ENCODE data around the gene EHD4. TPM values are rescaled to one million over a fixed set of nuclear protein-coding genes. Genes with fewer than 3 reads are reported as not detected.

The EHD4 gene
- total RNA-seq, 4 donors from 2014 or later = 30.5 to 88.6 (median 37.8) TPM

DNA sequence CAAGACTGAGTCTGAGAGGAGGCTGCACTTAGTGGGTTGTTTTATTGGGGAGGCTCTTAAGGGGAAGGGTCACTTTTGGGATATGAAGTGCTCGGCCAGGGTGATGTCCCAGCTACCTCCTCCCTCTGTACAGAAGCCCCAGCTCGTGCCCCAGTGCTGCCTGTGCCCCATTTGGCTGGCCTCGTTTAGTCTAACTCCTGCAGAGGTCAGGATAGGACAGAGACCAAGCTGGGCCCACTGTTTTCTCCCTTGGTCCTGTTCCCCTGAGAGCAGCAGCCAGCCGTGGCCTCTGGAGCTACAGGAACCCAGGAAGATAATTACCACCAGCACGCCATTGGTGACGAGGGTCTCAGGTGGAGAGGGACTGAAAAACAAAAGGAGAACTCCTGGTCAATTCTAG, 30.0 kb upstream of the EHD4 start:
- TF ChIP-seq, protein P1, sequence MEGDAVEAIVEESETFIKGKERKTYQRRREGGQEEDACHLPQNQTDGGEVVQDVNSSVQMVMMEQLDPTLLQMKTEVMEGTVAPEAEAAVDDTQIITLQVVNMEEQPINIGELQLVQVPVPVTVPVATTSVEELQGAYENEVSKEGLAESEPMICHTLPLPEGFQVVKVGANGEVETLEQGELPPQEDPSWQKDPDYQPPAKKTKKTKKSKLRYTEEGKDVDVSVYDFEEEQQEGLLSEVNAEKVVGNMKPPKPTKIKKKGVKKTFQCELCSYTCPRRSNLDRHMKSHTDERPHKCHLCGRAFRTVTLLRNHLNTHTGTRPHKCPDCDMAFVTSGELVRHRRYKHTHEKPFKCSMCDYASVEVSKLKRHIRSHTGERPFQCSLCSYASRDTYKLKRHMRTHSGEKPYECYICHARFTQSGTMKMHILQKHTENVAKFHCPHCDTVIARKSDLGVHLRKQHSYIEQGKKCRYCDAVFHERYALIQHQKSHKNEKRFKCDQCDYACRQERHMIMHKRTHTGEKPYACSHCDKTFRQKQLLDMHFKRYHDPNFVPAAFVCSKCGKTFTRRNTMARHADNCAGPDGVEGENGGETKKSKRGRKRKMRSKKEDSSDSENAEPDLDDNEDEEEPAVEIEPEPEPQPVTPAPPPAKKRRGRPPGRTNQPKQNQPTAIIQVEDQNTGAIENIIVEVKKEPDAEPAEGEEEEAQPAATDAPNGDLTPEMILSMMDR (IDR thresholded peaks at IDR 0.05) = no peak
- DNase-seq (ENCODE audit: low spot score) (no peak), ATAC-seq (ENCODE audit: low FRiP score) (no peak)

DNA sequence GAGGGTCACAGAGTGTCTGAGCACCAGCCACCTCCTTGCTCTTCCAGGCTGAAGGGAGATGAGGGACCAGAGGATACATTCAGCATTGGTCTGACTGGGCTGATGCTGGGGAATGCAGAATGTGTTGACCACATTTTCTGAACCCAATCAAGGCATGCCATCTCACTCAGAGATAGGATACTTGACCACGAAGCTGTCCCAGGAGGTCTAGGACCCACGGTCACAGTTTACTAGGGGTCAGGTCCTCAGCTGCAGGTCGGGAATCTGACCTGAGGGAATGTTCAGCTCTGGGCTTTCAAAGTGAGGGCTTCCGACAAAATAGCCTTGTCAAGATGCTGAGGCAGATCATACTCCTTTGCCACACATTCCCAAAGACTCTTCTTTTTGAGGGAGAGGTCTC, 28.9 kb upstream of the EHD4 start:
- DNase-seq (ENCODE audit: low spot score) (no peak), ATAC-seq (ENCODE audit: low FRiP score) (no peak)
- TF ChIP-seq, protein P1 (IDR thresholded peaks at IDR 0.05) = no peak

DNA sequence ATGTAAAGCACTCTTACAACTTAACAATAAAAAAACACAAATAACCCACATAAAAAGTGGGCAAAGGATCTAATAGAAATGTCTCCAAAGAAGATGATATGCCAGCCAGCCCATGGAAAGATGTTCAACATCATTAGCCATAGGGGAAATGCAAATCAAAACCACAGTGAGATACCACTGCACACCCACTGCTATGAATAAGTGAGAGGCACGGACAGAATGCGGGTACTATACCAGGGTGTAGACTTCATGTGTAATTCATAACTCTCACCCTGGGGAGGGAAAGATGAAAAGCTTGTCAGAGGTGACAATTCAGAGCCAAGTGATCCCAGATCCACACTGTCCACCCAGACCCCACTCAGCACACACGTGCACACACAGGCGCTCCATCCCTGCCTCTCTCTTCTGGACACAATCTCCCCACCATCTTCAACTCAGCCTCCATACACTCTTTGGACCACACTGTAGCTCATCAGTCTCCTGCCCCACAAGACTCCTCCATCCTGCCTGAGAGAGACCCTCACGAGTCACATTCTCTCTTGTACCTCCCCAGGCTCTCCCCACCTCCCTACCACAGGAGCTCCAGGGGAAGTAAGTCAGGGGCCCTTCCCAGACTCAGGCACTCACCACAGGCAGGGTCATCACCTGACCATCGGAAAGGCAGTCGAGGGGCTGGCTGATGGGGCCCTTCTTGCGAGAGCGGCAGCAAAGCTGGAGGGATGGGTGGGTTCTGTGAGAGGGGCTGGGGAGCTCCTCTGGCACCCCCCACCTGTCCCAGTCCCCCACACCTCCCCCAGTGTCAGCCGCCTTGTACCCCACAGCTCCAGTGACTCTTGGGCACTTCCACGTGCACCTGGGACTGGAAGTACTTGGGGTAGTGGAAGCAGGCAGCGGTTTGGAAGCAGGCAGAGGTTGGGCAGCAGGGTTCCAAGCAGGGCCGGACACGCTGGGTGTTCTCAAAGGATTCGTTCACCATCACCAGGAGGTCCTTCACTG, 27.2 kb upstream of the EHD4 start:
- no peak for DNase-seq (ENCODE audit: low spot score)
- TF ChIP-seq, protein P1 (IDR thresholded peaks at IDR 0.05) = no peak
- ATAC-seq (ENCODE audit: low FRiP score) = no peak

DNA sequence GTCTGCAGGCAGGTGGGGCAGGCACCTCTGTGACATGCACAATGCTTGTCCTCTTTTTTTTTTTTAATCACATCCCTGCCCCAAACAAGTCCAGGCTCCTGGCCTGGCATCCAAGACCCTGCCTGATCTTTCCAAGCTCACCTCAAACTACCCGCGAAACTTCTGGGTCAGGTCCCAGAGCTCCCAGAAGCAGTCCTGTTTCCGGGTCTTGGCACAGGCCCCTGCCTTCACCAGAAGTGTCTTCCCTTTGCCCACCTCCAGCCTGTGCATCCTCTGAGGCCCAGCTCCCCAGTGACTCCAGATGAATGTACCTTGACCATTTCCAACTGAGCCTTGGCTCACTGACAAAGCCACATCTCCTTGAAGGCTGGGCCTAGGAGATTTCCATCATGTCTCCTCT, 25.5 kb upstream of the EHD4 start:
- DNase-seq (ENCODE audit: low spot score) (no peak), ATAC-seq (ENCODE audit: low FRiP score) (no peak)
- TF ChIP-seq, protein P1 (IDR thresholded peaks at IDR 0.05) = no peak

DNA sequence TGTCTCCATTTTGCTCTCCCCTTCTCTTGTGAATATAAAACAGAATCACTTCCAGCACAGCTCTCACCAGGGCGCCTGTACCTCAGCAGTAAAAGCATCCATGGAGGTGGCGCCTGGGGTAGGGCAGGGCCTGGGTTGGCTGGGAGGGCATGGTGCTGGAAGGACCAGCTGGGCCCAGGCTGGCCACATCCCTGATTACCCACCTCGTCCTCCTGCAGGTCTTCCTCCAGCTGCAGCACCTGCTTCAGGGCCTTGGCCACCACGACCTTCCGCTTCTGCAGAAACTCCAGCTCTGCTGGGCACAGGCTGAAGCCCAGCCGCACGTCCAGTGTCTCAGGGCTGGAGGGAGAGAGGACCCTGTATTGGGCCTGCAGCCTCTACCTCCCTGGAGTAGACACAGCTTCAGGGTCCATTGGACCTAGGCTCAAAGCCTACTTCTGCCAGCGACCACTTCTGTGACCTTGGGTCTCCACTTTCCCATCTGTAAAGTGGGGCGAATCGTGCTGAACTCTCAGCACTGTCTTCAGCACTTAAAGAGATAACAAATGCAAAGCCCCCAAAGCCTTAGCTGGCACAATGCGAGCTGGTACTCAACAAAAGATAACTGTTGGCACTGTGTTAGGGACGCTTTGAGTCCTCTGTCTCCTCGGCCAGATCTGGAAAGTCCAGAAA, 24.7 kb upstream of the EHD4 start:
- ATAC-seq (ENCODE audit: low FRiP score) (no peak), DNase-seq (ENCODE audit: low spot score) (no peak)
- TF ChIP-seq, protein P1 (IDR thresholded peaks at IDR 0.05) = no peak

DNA sequence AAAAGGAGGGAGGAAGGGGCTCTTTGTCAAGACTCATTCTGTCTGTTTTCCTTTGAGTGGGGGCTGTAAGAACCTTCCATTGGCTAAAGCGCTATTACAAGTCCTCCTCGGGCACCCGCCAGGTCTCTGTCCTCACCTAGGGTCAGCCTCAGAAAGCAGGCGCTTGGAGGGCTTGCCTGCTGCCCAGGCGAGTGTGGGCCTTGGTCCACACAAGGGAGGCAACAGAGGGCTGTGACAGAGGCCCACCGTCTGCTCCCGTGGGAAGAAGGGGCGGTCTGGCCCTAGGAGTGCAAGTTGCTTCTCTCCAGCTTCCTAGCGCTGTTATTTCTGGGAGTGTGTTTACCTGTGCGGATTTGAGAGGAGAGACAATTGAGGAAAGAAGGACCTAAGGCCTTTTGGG, 24.0 kb upstream of the EHD4 start:
- ATAC-seq (ENCODE audit: low FRiP score) (no peak), DNase-seq (ENCODE audit: low spot score) (no peak)
- TF ChIP-seq, protein P1 (IDR thresholded peaks at IDR 0.05) = no peak
